Peyer's patch (tissue), 4 donors: Measurements from ENCODE around the gene RPRD2.

Experiments used
- POLR2A ChIP-seq, 2 donors: fragments of 450-650 bp; IDR thresholded peaks; one replicate each; pipeline ENCODE4 v1.5.1; 2017; ENCODE audit warnings: antibody characterized with exemption in 2 of 2, mild to moderate bottlenecking in 2 of 2, moderate library complexity in 2 of 2
- TF ChIP-seq, protein P1 (sequence below), 6 experiments: fragments of 450-650 bp in 4 of 6; fragments of 200-600 bp in 2 of 6; sonication (generic) in 1 of 6; IDR thresholded peaks; one replicate each; pipeline ENCODE4 v1.5.1; 2017 to 2019; ENCODE audit warnings: antibody characterized with exemption in 6 of 6, mild to moderate bottlenecking in 3 of 6, moderate library complexity in 1 of 6

DNA sequence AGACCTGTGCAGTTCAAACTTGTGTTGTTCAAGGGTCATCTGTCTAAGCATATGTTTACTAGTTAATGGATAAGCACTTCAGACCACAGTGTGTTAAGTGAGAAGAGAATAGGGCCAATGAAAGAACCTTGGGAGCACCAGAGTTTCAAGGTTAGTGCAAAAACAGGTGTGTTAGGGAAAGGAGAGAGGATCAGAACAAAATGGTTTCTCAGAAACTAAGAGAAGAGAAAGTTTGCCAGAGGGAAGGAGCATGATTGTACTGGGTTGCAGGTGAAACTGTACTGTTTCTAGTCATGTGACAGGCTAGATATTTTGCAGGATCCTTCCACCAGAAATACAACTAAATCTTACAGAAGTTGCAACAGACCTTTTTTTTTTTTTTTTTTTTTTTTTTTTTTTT is 23.3 kb downstream of the RPRD2 start:
- TF ChIP-seq, protein P1, sequence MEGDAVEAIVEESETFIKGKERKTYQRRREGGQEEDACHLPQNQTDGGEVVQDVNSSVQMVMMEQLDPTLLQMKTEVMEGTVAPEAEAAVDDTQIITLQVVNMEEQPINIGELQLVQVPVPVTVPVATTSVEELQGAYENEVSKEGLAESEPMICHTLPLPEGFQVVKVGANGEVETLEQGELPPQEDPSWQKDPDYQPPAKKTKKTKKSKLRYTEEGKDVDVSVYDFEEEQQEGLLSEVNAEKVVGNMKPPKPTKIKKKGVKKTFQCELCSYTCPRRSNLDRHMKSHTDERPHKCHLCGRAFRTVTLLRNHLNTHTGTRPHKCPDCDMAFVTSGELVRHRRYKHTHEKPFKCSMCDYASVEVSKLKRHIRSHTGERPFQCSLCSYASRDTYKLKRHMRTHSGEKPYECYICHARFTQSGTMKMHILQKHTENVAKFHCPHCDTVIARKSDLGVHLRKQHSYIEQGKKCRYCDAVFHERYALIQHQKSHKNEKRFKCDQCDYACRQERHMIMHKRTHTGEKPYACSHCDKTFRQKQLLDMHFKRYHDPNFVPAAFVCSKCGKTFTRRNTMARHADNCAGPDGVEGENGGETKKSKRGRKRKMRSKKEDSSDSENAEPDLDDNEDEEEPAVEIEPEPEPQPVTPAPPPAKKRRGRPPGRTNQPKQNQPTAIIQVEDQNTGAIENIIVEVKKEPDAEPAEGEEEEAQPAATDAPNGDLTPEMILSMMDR (IDR thresholded peaks at IDR 0.05) = no peak
- no peak for TF ChIP-seq POLR2A (IDR thresholded peaks at IDR 0.05)
